HEK293 (cell line): ENCODE data around the gene JOSD2.

Experiments
- CTCF ChIP-seq: fragments of 450-650 bp; formaldehyde crosslinking; IDR thresholded peaks from 2 replicates; pipeline ENCODE4 v1.5.1; 2016; ENCODE audit warnings: missing biosample characterization, missing genetic modification characterization
- YY1 ChIP-seq: fragments of 450-650 bp; formaldehyde crosslinking; IDR thresholded peaks from 2 replicates; pipeline ENCODE4 v1.5.1; 2018; ENCODE audit warnings: missing biosample characterization, missing genetic modification characterization
- ZNF155 ChIP-seq: fragments of 450-650 bp; formaldehyde crosslinking; IDR thresholded peaks from 2 replicates; pipeline ENCODE4 v1.5.1; 2016; ENCODE audit warnings: missing biosample characterization, missing genetic modification characterization
- ZNF394 ChIP-seq: fragments of 450-650 bp; formaldehyde crosslinking; IDR thresholded peaks from 2 replicates; pipeline ENCODE4 v1.5.1; 2016; ENCODE audit warnings: missing biosample characterization, missing genetic modification characterization, mild to moderate bottlenecking, moderate library complexity, borderline replicate concordance
- TF ChIP-seq, protein P1 (sequence below): sonication (generic); formaldehyde crosslinking; IDR thresholded peaks from 2 replicates; pipeline ENCODE4 v1.8.1; 2022; ENCODE audit warnings: mild to moderate bottlenecking, moderate library complexity, missing genetic modification reagents
- TF ChIP-seq, protein P2 (sequence below): fragments of 450-650 bp; formaldehyde crosslinking; IDR thresholded peaks from 2 replicates; pipeline ENCODE4 v1.5.1; 2016; ENCODE audit warnings: missing biosample characterization, missing genetic modification characterization

DNA sequence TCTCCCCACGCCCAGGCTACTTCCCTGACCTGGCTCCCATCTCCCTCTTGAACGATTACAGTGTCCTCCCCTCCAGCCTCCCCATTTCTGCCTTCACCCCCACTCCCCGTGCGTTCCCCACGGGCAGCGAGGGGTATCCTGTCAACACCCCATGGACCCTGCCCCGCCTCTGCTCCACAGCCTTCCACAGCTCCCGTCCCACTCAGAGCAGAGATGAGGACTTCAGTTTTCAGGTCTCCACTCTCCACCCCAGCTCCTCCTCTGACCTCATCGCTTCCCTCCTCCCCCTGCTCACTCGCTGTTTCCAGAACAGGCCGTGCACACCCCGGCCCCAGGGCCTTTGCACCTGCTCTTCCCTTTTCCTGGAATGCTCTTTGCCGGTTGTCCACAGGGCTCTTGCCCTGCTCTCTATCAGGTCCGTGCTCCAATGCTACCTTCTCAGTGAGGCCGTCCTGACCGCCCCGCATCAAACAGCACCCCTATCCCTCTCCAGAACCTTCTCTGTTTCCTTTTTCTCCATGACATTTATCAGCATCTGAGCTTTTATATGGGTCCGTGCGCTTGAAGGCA lies 42.2 kb upstream of the JOSD2 start:
- TF ChIP-seq ZNF394 (tag by site-specific recombination) (no peak), CTCF (tag by site-specific recombination) (no peak), YY1 (tag by site-specific recombination) (no peak), ZNF155 (tag by site-specific recombination) (no peak)
- TF ChIP-seq, protein P1, sequence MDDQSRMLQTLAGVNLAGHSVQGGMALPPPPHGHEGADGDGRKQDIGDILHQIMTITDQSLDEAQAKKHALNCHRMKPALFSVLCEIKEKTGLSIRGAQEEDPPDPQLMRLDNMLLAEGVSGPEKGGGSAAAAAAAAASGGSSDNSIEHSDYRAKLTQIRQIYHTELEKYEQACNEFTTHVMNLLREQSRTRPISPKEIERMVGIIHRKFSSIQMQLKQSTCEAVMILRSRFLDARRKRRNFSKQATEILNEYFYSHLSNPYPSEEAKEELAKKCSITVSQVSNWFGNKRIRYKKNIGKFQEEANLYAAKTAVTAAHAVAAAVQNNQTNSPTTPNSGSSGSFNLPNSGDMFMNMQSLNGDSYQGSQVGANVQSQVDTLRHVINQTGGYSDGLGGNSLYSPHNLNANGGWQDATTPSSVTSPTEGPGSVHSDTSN (CRISPR knock-in tag) = no peak
- TF ChIP-seq, protein P2, sequence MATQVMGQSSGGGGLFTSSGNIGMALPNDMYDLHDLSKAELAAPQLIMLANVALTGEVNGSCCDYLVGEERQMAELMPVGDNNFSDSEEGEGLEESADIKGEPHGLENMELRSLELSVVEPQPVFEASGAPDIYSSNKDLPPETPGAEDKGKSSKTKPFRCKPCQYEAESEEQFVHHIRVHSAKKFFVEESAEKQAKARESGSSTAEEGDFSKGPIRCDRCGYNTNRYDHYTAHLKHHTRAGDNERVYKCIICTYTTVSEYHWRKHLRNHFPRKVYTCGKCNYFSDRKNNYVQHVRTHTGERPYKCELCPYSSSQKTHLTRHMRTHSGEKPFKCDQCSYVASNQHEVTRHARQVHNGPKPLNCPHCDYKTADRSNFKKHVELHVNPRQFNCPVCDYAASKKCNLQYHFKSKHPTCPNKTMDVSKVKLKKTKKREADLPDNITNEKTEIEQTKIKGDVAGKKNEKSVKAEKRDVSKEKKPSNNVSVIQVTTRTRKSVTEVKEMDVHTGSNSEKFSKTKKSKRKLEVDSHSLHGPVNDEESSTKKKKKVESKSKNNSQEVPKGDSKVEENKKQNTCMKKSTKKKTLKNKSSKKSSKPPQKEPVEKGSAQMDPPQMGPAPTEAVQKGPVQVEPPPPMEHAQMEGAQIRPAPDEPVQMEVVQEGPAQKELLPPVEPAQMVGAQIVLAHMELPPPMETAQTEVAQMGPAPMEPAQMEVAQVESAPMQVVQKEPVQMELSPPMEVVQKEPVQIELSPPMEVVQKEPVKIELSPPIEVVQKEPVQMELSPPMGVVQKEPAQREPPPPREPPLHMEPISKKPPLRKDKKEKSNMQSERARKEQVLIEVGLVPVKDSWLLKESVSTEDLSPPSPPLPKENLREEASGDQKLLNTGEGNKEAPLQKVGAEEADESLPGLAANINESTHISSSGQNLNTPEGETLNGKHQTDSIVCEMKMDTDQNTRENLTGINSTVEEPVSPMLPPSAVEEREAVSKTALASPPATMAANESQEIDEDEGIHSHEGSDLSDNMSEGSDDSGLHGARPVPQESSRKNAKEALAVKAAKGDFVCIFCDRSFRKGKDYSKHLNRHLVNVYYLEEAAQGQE (tag by site-specific recombination) = no peak
